Duodenal mucosa (tissue), 2 donors: ENCODE measurements around the gene GINS2.

Experiments
- H3K27ac ChIP-seq: one replicate; pipeline ENCODE4 v1.7.0; 2013; ENCODE audit warnings: low read depth, low read length
- H3K27me3 ChIP-seq, 2 donors: one replicate each; pipeline ENCODE4 v1.7.0; 2013; ENCODE audit warnings: low read length in 2 of 2, control low read depth in 1 of 2; ENCODE audit not compliant: insufficient read depth in 2 of 2, control insufficient read depth in 1 of 2
- H3K36me3 ChIP-seq, 2 donors: one replicate each; pipeline ENCODE4 v1.7.0; 2013; ENCODE audit warnings: low read length in 2 of 2, control low read depth in 1 of 2; ENCODE audit not compliant: insufficient read depth in 2 of 2, control insufficient read depth in 1 of 2
- H3K4me1 ChIP-seq, 2 donors: one replicate each; pipeline ENCODE4 v1.7.0; 2013; ENCODE audit warnings: low read length in 2 of 2, control low read depth in 1 of 2; ENCODE audit not compliant: insufficient read depth in 2 of 2, control insufficient read depth in 1 of 2
- H3K4me3 ChIP-seq, 2 donors: one replicate each; pipeline ENCODE4 v1.7.0; 2013; ENCODE audit warnings: low read length in 2 of 2, low read depth in 1 of 2
- H3K9ac ChIP-seq, 2 donors: one replicate each; pipeline ENCODE4 v1.7.0; 2013; ENCODE audit warnings: low read length in 2 of 2, low read depth in 1 of 2
- H3K9me3 ChIP-seq, 2 donors: one replicate each; pipeline ENCODE4 v1.7.0; 2013; ENCODE audit warnings: low read length in 2 of 2, control low read depth in 1 of 2; ENCODE audit not compliant: control insufficient read depth in 1 of 2

Gene GINS2

DNA sequence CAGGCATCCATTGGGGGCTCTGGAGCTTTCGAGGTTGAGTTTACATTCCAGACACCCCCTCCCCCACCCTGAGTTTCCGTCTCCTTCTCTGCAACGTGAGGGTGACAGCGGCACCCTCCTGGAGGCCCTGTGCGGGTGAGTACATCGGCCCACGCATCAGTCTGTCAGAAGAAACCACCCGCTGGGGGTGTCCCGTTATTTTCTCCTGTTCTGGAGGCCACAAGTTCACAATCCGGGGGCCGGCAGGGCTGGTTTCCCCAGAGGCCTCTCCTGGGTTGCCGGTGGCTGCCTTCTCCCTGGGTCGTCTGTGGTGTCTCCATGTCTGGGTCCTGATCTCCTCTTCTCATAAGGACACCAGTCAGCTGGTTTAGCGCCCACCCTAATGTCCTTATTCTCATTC is 39.9 kb downstream of the GINS2 start:
- H3K9ac ChIP-seq, result no peak overlapping the region
- peaks cover 10 to 25% of the 10 kb centered on the region in 2 donors for H3K4me1 ChIP-seq
- H3K36me3 ChIP-seq, result peaks cover 3 to 28% of the 10 kb centered on the region in 2 donors
- H3K9me3 ChIP-seq, result no peaks in the 10 kb centered on the region
- H3K27ac ChIP-seq, result no peak overlapping the region
- no peak overlapping the region for H3K4me3 ChIP-seq
- no peaks in the 10 kb centered on the region for H3K27me3 ChIP-seq

DNA sequence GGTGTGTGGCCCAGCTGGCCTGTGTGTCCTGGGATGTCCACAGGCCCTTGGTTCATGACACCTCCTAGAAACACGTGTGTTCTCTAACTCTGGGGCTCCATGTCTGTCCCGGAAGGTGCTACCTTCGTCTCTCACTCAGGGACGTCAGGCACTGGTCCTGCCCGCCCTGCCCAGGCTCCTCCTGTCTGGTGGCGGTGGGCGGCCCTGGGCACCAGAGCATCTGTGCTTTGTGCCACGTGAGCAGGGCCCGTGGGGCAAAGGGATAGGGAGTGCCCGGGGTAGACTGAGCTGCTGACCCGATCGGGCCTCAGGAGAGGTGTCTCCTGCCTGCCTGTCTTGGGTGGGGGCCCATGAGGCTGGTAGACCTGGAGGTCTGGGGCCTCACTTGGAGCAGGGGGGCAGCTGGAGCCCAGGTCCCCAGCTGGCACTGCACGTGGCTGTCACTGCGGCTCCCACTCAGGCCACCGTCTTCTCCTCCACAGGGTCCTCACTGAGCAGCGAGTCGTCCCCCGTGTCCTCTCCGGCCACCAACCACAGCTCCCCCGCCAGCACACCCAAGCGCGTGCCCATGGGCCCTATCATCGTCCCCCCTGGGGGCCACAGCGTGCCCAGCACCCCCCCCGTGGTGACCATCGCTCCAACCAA is 40.6 kb downstream of the GINS2 start:
- H3K4me1 ChIP-seq, result peaks cover 13 to 24% of the 10 kb centered on the region in 2 donors
- no peaks in the 10 kb centered on the region for H3K27me3 ChIP-seq
- no peaks in the 10 kb centered on the region for H3K9me3 ChIP-seq
- H3K36me3 ChIP-seq, result peaks cover 3 to 23% of the 10 kb centered on the region in 2 donors
- H3K4me3 ChIP-seq, result no peak overlapping the region
- no peak overlapping the region for H3K27ac ChIP-seq
- H3K9ac ChIP-seq, result no peak overlapping the region

DNA sequence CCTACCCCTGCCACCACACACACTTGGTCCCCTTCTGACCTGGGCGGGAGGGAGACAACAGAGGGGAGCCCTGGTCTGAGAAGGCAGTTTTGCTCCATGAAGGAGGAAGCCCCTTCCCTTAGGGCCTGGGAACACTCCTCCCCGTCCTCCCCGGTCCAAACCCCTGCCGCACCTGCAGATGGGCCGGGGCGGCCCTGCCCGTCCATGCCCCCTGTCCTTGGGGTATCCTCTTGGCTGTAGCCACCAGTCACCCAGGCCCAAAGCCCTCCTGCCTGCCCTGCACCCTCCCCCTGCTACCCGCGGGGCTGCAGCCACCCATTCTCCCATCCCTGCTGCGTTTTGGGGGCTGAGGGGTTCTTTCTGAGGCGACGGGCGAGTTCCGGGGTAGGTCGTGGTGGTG is 41.8 kb downstream of the GINS2 start:
- no peak overlapping the region for H3K27ac ChIP-seq
- H3K36me3 ChIP-seq, result peaks cover 3 to 23% of the 10 kb centered on the region in 2 donors
- no peak overlapping the region for H3K4me3 ChIP-seq
- H3K27me3 ChIP-seq, result no peaks in the 10 kb centered on the region
- H3K9me3 ChIP-seq, result no peaks in the 10 kb centered on the region
- H3K9ac ChIP-seq, result no peak overlapping the region
- H3K4me1 ChIP-seq, result peaks cover 13 to 29% of the 10 kb centered on the region in 2 donors

DNA sequence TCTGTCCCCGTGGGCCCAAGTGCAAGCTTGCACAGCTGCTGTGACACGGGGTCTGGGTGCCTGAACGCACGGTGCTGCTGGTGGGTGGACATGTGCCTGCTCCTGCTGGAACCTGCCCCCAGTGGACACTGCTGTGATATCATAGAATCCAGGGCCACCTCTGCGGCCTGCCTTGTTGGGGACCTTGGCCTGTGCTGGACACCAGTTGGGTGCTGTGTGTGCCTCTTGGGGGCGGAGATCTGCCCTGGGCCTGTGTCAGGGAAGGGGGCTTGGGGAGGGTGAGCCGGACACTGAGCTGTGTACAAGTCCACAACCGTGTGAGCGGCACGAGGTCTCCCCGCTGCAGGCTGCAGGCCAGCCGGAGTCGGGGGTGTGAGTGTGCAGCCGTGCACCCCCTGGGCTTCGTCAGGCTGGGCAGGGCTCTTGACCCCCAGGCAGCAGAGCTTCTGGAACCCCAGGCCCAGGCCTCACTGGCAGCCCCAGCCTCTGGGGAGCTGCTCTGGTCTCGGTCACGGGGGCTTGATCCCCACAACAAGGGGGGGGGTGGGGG is 42.3 kb downstream of the GINS2 start:
- no peak overlapping the region for H3K4me3 ChIP-seq
- peaks cover 17 to 35% of the 10 kb centered on the region in 2 donors for H3K4me1 ChIP-seq
- no peaks in the 10 kb centered on the region for H3K9me3 ChIP-seq
- H3K9ac ChIP-seq, result no peak overlapping the region
- peaks cover 0 to 23% of the 10 kb centered on the region in 2 donors for H3K36me3 ChIP-seq
- H3K27me3 ChIP-seq, result no peaks in the 10 kb centered on the region
- no peak overlapping the region for H3K27ac ChIP-seq

DNA sequence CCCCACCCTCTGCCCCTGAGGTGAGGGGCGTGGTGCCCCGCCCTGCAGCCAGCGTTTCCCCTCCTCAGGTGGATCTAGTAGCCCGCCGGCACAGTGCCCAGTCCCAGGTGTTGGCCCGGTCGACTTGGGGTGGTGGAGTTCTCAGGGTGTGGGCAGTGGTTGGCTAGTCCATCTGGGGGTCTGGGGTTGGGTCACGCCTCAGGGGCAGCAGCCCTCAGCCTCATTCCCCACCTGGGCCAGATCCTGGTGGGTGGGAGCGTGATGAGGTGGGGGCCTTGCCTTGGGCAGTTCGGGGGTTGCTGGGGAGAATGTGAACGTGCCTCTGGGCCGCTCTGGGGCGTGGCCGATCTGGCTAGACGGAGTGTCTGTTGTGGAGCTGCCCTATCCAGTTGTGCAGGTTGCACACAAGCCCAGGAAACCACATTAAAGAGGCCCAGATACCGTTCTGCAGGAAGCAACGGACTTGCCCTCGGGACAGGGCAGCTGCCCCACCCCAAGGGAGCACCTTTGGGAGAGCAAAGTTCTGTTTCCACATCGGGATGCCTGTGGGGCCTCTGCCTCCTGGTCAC is 43.6 kb downstream of the GINS2 start:
- Histone ChIP-seq H3K4me3 (no peak overlapping the region), H3K9me3 (no peaks in the 10 kb centered on the region), H3K9ac (no peak overlapping the region), H3K4me1 (peaks cover 20 to 43% of the 10 kb centered on the region in 2 donors), H3K27ac (no peak overlapping the region), H3K36me3 (peaks cover 0 to 23% of the 10 kb centered on the region in 2 donors), H3K27me3 (no peaks in the 10 kb centered on the region)

DNA sequence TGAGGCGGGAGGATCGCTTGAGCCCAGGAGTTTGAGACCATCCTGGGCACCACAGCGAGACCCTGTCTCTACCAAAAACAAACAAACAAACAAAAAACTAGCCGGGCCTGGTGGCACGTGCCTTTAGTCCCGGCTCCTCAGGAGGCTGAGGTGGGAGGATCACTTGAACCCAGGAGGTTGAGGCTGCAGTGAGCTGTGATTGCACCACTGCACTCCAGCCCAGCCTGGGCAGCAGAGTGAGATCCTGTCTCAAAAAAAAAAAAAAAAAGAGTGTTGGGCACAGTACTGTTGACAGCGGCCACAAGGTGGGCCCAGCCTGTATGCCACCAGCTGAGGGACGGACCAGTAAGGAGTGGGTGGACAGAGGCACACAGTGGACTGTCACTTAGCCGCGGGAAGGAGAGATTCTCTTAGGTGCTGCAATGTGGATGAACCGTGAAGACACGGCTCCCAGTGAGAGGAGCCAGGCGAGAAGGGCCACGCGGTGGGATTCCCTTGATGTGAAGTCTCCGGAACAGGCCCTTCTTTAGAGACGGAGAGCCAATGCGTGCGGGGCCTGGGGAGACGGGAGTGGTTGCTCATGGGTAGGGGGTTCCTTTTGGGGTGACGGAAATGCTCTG is 44.6 kb downstream of the GINS2 start:
- Histone ChIP-seq H3K4me3 (no peak overlapping the region), H3K9me3 (no peaks in the 10 kb centered on the region), H3K27me3 (no peaks in the 10 kb centered on the region), H3K9ac (no peak overlapping the region), H3K36me3 (peaks cover 0 to 18% of the 10 kb centered on the region in 2 donors), H3K4me1 (peaks cover 26 to 52% of the 10 kb centered on the region in 2 donors), H3K27ac (no peak overlapping the region)

DNA sequence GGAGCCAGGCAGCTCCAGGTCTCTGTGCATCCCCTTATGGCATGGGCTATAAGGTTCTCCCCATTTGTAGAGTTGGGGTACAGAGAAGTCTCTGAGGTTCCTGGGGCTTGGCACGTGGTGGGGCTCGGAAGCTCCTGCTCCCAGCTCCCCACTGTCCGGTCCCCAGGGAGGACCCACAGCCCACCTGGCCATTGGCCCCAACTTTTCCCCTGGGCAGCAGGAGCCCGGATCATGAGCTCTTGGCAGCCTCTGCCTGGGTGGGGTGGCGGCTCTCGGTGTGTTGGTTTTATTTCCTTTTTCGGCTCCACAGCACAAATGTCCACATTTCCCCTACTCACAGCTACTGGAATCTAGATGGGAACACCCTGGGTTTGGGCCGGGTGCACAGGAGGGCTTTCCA is 45.1 kb downstream of the GINS2 start:
- peaks cover 27 to 56% of the 10 kb centered on the region in 2 donors for H3K4me1 ChIP-seq
- H3K9me3 ChIP-seq, result no peaks in the 10 kb centered on the region
- peaks cover 0 to 17% of the 10 kb centered on the region in 2 donors for H3K36me3 ChIP-seq
- H3K27me3 ChIP-seq, result no peaks in the 10 kb centered on the region
- H3K27ac ChIP-seq, result no peak overlapping the region
- no peak overlapping the region for H3K9ac ChIP-seq
- H3K4me3 ChIP-seq, result no peak overlapping the region

DNA sequence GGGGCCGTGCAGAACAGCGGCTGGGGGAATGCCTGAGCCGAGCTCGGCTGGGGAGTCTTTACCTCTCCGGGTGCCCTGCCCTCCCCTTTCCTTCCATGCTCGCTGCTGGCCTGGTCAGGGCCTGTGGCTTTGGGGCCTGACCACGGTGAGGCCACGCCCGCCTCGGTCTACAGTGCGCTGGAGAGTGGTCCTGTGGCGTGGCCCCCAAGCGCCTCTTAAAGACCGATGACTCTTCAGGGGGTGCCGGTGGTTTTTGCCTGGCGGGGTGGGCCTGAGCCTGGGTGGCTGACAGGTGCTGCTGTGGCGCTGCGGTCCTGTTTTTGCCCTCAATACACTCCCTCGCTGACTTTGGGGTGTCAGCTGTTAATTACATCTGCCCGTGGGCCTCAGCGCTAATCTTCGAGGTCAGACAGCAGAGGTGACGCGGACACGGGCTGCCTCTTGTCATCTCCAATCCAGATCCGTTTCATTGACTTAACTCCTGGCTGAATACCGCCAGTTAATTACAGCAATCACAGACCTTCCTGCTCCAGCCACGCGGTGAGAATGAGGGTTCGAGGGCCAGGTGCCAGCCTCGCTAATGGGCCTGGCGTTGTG is 45.9 kb downstream of the GINS2 start:
- no peaks in the 10 kb centered on the region for H3K9me3 ChIP-seq
- no peak overlapping the region for H3K4me3 ChIP-seq
- no peak overlapping the region for H3K9ac ChIP-seq
- H3K27me3 ChIP-seq, result no peaks in the 10 kb centered on the region
- peaks cover 27 to 56% of the 10 kb centered on the region in 2 donors for H3K4me1 ChIP-seq
- peaks cover 0 to 12% of the 10 kb centered on the region in 2 donors for H3K36me3 ChIP-seq
- no peak overlapping the region for H3K27ac ChIP-seq

DNA sequence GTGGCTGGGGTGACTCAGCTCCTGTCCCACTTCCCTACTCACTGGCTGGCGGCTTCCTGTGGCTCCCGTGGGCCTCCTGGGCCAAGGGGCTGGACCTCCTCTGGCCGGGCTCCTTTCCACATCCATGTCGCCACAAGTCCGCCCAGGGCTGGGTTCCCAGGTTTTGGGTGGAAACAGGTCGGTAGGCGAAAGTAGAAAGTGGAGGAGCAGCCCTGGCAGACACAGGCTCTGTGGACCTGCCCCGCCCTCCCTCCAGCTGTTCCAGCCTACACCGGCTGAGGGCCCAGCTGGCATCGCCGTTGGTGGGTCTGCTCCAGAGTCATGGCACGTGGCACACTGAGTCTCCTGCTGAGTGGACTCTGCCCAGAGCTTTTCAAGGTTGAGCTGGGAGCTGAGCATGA is 47.0 kb downstream of the GINS2 start:
- H3K9me3 ChIP-seq, result no peaks in the 10 kb centered on the region
- peaks cover 0 to 16% of the 10 kb centered on the region in 2 donors for H3K36me3 ChIP-seq
- H3K4me3 ChIP-seq, result no peak overlapping the region
- H3K9ac ChIP-seq, result no peak overlapping the region
- H3K27ac ChIP-seq, result no peak overlapping the region
- H3K27me3 ChIP-seq, result no peaks in the 10 kb centered on the region
- H3K4me1 ChIP-seq, result peaks cover 27 to 56% of the 10 kb centered on the region in 2 donors

DNA sequence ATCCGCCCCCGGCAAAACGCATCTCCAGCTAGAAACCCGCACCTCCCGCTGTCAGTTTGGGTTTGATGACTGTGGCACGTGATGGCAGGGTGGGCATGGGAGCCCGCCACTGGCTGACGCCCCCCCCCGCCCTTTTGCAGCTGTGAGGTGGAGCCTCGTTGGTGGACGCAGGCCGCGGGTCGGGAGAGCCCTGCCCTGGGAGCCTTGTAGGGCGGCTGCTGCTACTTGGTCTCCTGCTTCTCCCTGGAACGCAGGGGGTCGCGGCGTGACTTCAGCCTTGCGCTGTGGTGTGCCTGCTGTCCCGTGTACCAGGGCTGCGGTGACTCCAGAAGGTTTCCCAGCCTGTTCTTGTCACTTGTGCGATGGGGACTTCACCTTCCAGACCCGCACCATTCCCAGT is 47.4 kb downstream of the GINS2 start:
- H3K27ac ChIP-seq, result no peak overlapping the region

More for the DNA sequence above, 47.4 kb downstream of the GINS2 start:
- H3K27me3 ChIP-seq, result no peaks in the 10 kb centered on the region
- no peak overlapping the region for H3K9ac ChIP-seq
- H3K36me3 ChIP-seq, result peaks cover 0 to 14% of the 10 kb centered on the region in 2 donors
- no peaks in the 10 kb centered on the region for H3K9me3 ChIP-seq
- no peak overlapping the region for H3K4me3 ChIP-seq
- H3K4me1 ChIP-seq, result peaks cover 27 to 56% of the 10 kb centered on the region in 2 donors
